Measurements from ENCODE around the gene TTLL3. TPM values are rescaled to one million over a fixed set of nuclear protein-coding genes. Genes with fewer than 3 reads are reported as not detected.

TTLL3 gene
- polyA plus RNA-seq, 1 donor from 2014 or later, result 47.6 TPM

DNA sequence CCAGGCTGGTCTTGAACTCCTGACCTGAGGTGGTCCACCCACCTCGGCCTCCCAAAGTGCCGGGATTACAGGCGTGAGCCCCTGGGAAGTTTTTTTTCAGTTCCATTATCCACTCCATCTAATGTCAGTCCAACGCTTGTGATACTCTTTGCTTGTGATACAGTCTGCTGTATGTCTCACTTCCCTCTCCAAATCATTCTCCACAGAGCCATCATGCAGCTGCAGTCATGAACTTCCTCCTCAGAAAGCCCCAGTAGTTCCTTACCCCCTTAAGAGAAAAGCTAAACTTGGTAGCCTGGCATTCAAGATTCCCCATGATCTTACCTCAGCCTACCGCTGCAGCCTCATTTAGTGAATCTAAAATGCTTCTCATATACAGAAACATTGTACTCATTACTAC lies 14.9 kb upstream of the TTLL3 start:
- no peaks in the 10 kb centered on the region for H3K27me3 ChIP-seq (ENCODE audit: insufficient read depth, low read depth, low read length)
- peaks cover 5% of the 10 kb centered on the region for H3K36me3 ChIP-seq (ENCODE audit: insufficient read depth, low read length)
- no peak overlapping the region for H3K27ac ChIP-seq (ENCODE audit: low read length)

DNA sequence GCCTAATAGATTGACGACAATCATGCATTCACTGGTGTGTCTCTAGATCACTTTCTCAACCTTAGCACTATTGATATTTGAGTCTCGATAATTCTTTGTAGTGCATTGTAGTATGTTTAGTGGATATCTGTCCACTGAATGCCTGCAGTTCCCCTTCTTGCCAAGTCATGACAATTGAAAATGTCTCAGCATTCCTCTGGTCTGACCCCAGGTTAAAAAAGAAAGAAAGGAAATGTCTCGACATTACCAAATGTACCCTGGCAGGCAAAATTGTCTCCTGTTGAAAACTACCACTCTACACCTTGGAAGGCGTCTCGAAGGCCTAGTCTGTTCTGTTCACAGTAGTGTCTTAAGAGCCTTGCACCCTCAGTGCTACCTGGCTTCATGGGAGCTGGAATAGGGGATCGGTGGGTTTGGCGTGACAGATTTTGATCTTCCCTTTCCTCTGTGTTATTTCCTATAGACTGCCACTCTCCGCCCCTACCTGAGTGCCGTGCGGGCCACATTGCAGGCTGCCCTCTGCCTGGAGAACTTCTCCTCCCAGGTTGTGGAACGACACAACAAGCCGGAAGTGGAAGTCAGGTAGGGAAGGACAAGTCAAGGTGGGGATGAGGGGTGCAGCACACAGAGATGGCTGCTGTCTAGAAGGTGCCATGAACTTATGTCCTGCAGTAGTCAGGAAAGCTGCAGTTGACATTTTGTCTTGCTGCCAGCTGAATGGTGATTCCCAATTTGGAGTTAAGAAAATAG lies 12.7 kb upstream of the TTLL3 start:
- Histone ChIP-seq H3K9me2 (ENCODE audit: insufficient read depth, low read length) (no peaks in the 10 kb centered on the region), H2AFZ (ENCODE audit: low read depth, low read length) (no peak overlapping the region), H3K36me3 (ENCODE audit: insufficient read depth, low read length) (no peaks in the 10 kb centered on the region), H3K4me3 (ENCODE audit: low read length) (no peak overlapping the region), H3F3A (ENCODE audit: insufficient read depth, low read length, poor library complexity, severe bottlenecking) (no peaks in the 10 kb centered on the region), H3K27ac (ENCODE audit: low read length) (no peak overlapping the region), H4K20me1 (ENCODE audit: insufficient read depth) (no peaks in the 10 kb centered on the region), H3K79me2 (replicated peaks; ENCODE audit: insufficient read depth, low read length) (peaks cover 26% of the 10 kb centered on the region), H3K9me3 (ENCODE audit: low read length) (no peaks in the 10 kb centered on the region), H3K9ac (ENCODE audit: low read length) (no peak overlapping the region), H3K4me2 (ENCODE audit: low read length) (no peak overlapping the region), H3K27me3 (ENCODE audit: insufficient read depth, low read depth, low read length) (no peaks in the 10 kb centered on the region)
- TF ChIP-seq, protein P1, sequence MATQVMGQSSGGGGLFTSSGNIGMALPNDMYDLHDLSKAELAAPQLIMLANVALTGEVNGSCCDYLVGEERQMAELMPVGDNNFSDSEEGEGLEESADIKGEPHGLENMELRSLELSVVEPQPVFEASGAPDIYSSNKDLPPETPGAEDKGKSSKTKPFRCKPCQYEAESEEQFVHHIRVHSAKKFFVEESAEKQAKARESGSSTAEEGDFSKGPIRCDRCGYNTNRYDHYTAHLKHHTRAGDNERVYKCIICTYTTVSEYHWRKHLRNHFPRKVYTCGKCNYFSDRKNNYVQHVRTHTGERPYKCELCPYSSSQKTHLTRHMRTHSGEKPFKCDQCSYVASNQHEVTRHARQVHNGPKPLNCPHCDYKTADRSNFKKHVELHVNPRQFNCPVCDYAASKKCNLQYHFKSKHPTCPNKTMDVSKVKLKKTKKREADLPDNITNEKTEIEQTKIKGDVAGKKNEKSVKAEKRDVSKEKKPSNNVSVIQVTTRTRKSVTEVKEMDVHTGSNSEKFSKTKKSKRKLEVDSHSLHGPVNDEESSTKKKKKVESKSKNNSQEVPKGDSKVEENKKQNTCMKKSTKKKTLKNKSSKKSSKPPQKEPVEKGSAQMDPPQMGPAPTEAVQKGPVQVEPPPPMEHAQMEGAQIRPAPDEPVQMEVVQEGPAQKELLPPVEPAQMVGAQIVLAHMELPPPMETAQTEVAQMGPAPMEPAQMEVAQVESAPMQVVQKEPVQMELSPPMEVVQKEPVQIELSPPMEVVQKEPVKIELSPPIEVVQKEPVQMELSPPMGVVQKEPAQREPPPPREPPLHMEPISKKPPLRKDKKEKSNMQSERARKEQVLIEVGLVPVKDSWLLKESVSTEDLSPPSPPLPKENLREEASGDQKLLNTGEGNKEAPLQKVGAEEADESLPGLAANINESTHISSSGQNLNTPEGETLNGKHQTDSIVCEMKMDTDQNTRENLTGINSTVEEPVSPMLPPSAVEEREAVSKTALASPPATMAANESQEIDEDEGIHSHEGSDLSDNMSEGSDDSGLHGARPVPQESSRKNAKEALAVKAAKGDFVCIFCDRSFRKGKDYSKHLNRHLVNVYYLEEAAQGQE (IDR thresholded peaks at IDR 0.05; ENCODE audit: borderline replicate concordance), result no peak
- no peak for TF ChIP-seq RAD21 (conservative IDR thresholded peaks at IDR 0.05)
- no peak for TF ChIP-seq POLR2AphosphoS5 (IDR thresholded peaks at IDR 0.05)
- TF ChIP-seq TAF1 (IDR thresholded peaks at IDR 0.05; ENCODE audit: low read depth), result no peak
- TF ChIP-seq MXI1 (conservative IDR thresholded peaks at IDR 0.05; ENCODE audit: poor library complexity, severe bottlenecking), result no peak
- no peak for TF ChIP-seq EZH2 (IDR thresholded peaks at IDR 0.05; ENCODE audit: borderline replicate concordance, insufficient read depth, low read length, poor library complexity, severe bottlenecking)
- TF ChIP-seq EP300 (conservative IDR thresholded peaks at IDR 0.05; ENCODE audit: poor library complexity, severe bottlenecking), result no peak

More for the DNA sequence above, 14.9 kb upstream of the TTLL3 start:
- Histone ChIP-seq H3K4me2 (ENCODE audit: low read length) (no peak overlapping the region), H3K9ac (ENCODE audit: low read length) (no peak overlapping the region), H3K9me2 (ENCODE audit: insufficient read depth, low read length) (no peaks in the 10 kb centered on the region), H3F3A (ENCODE audit: insufficient read depth, low read length, poor library complexity, severe bottlenecking) (no peaks in the 10 kb centered on the region), H4K20me1 (ENCODE audit: insufficient read depth) (no peaks in the 10 kb centered on the region), H2AFZ (ENCODE audit: low read depth, low read length) (no peak overlapping the region), H3K4me3 (ENCODE audit: low read length) (no peak overlapping the region), H3K79me2 (replicated peaks; ENCODE audit: insufficient read depth, low read length) (peaks cover 30% of the 10 kb centered on the region), H3K9me3 (ENCODE audit: low read length) (no peaks in the 10 kb centered on the region)
- TF ChIP-seq MXI1 (conservative IDR thresholded peaks at IDR 0.05; ENCODE audit: poor library complexity, severe bottlenecking), result no peak
- TF ChIP-seq RAD21 (conservative IDR thresholded peaks at IDR 0.05), result no peak
- TF ChIP-seq TAF1 (IDR thresholded peaks at IDR 0.05; ENCODE audit: low read depth), result no peak
- no peak for TF ChIP-seq SMC3 (conservative IDR thresholded peaks at IDR 0.05; ENCODE audit: poor library complexity)
- no peak for TF ChIP-seq EZH2 (IDR thresholded peaks at IDR 0.05; ENCODE audit: borderline replicate concordance, insufficient read depth, low read length, poor library complexity, severe bottlenecking)
- no peak for TF ChIP-seq EP300 (conservative IDR thresholded peaks at IDR 0.05; ENCODE audit: poor library complexity, severe bottlenecking)
- TF ChIP-seq, protein P2, sequence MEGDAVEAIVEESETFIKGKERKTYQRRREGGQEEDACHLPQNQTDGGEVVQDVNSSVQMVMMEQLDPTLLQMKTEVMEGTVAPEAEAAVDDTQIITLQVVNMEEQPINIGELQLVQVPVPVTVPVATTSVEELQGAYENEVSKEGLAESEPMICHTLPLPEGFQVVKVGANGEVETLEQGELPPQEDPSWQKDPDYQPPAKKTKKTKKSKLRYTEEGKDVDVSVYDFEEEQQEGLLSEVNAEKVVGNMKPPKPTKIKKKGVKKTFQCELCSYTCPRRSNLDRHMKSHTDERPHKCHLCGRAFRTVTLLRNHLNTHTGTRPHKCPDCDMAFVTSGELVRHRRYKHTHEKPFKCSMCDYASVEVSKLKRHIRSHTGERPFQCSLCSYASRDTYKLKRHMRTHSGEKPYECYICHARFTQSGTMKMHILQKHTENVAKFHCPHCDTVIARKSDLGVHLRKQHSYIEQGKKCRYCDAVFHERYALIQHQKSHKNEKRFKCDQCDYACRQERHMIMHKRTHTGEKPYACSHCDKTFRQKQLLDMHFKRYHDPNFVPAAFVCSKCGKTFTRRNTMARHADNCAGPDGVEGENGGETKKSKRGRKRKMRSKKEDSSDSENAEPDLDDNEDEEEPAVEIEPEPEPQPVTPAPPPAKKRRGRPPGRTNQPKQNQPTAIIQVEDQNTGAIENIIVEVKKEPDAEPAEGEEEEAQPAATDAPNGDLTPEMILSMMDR (IDR thresholded peaks at IDR 0.05; ENCODE audit: poor library complexity, severe bottlenecking), result no peak
- TF ChIP-seq POLR2AphosphoS5 (IDR thresholded peaks at IDR 0.05), result no peak
- TF ChIP-seq, protein P1 (IDR thresholded peaks at IDR 0.05; ENCODE audit: borderline replicate concordance), result no peak
